HG03460 (cell line): ENCODE data around the gene CDKN1A.

Source experiments
- ATAC-seq: cut with Tn5 transposase; IDR thresholded peaks from one replicate; pipeline ENCODE4 v1.9.1; 2021; ENCODE audit not compliant: unreplicated experiment

CDKN1A gene

GRCh38 chr6:36655085-36655724, 23.3 kb upstream of the CDKN1A start:
- ATAC-seq, result no peak

GRCh38 chr6:36656441-36656840, 22.1 kb upstream of the CDKN1A start:
- no peak for ATAC-seq

GRCh38 chr6:36657271-36657670, 21.2 kb upstream of the CDKN1A start:
- ATAC-seq, result no peak

GRCh38 chr6:36657942-36658544, 20.5 kb upstream of the CDKN1A start:
- ATAC-seq, result no peak

- no peak for ATAC-seq
Observed at GRCh38 chr6:36659271-36659670, 19.2 kb upstream of the CDKN1A start.

GRCh38 chr6:36660771-36661471, 17.6 kb upstream of the CDKN1A start:
- no peak for ATAC-seq

- ATAC-seq, result no peak
Observed at GRCh38 chr6:36662380-36662779, 16.1 kb upstream of the CDKN1A start.

GRCh38 chr6:36662827-36663256, 15.7 kb upstream of the CDKN1A start:
- no peak for ATAC-seq

GRCh38 chr6:36663504-36664446, 14.7 kb upstream of the CDKN1A start:
- no peak for ATAC-seq

- ATAC-seq, result no peak
Observed at GRCh38 chr6:36665180-36665579, 13.3 kb upstream of the CDKN1A start.

GRCh38 chr6:36666287-36666686, 12.2 kb upstream of the CDKN1A start:
- ATAC-seq, result no peak

- ATAC-seq, result no peak
Observed at GRCh38 chr6:36666826-36667591, 11.5 kb upstream of the CDKN1A start.

- ATAC-seq, result no peak
Observed at GRCh38 chr6:36668591-36668990, 9.9 kb upstream of the CDKN1A start.

GRCh38 chr6:36669002-36669401, 9.5 kb upstream of the CDKN1A start:
- no peak for ATAC-seq

GRCh38 chr6:36670271-36670670, 8.2 kb upstream of the CDKN1A start:
- ATAC-seq, result no peak

- ATAC-seq, result no peak
Observed at GRCh38 chr6:36671687-36672375, 6.7 kb upstream of the CDKN1A start.

- ATAC-seq, result no peak
Observed at GRCh38 chr6:36673882-36674281, 4.6 kb upstream of the CDKN1A start.

GRCh38 chr6:36674942-36675341, 3.6 kb upstream of the CDKN1A start:
- no peak for ATAC-seq

GRCh38 chr6:36676141-36677058, 2.1 kb upstream of the CDKN1A start:
- ATAC-seq, result no peak
